Activated gamma-delta T cell treated with Interleukin-2 at 50 U/mL for 16 hours (primary cell): Measurements from ENCODE around the gene KCNQ2.

ENCODE experiments used
- DNase-seq: peaks from one replicate; pipeline ENCODE4 v3.0.0-alpha.2; 2020

The KCNQ2 gene

DNA sequence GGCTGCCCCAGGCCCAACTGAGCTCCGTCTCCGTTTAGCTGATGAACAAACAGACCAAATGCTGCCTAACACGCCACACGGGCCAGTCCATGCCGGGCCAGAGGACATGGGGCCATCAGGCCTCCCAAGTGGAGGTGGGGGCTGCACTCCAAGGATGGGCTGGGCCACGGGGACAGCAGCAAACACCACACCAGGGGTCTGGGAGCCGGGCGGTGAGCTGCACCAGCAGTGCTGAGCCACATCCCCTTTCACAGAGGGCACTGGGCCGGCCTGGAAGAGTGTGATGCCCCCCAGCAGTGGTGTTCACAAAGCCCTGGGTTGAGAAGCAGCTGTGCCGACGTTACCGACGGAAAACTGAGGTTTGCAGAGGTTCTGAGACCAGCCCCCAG, 2.7 kb downstream of the KCNQ2 start:
- no peak for DNase-seq

DNA sequence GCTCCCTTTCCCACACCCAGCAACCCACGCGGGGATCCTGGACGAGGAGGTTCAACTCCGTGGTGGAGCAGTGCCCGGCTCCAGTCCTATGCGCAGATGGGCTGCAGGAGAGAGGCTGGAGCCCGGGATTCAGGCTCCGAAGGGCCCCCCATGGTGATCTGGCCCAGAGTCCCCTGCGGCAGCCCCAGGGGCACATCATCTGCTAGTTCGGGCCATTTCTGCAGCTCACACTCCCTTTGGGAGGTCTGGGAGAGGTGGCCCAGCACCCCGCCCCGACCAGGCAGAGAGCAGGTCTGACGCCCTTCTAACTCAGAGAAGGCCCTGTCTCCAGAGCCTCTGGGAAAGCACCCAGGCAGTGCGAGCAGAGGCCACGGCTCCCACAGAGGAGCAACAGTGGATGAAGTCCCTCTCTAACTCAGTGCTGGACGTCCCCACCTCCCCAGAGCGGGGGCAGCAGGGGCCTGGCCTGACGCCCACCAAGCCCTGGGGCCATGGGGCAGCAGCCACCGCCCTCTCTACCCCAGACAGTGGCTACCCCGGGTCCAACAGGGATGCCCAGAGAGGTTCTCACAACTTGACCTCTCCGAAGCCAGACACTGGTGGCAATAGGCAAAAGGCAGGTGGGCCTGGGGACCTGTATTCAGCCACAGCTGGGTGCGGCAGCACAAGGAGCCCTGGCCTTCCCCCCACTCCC, 3.3 kb downstream of the KCNQ2 start:
- DNase-seq = no peak

DNA sequence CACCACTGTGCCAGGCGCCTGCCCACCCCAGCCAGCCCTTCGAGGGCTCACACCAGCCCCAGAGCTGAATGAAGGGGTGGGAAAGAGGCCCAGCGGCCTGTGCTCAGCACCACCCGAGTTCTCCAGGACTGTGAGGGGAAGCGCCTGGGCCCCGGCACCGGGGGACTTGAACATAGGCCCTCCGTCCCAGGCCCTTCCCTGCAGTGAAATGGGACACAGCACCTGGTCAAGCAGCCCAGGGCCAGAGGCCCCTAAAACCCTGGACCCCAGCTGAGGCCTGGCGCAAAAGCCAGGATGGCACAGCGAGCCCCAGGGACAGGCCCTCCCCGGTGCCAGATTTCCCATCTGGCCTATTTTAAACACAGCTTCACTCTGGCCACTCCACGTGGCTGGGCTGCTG, 4.0 kb downstream of the KCNQ2 start:
- DNase-seq = no peak

DNA sequence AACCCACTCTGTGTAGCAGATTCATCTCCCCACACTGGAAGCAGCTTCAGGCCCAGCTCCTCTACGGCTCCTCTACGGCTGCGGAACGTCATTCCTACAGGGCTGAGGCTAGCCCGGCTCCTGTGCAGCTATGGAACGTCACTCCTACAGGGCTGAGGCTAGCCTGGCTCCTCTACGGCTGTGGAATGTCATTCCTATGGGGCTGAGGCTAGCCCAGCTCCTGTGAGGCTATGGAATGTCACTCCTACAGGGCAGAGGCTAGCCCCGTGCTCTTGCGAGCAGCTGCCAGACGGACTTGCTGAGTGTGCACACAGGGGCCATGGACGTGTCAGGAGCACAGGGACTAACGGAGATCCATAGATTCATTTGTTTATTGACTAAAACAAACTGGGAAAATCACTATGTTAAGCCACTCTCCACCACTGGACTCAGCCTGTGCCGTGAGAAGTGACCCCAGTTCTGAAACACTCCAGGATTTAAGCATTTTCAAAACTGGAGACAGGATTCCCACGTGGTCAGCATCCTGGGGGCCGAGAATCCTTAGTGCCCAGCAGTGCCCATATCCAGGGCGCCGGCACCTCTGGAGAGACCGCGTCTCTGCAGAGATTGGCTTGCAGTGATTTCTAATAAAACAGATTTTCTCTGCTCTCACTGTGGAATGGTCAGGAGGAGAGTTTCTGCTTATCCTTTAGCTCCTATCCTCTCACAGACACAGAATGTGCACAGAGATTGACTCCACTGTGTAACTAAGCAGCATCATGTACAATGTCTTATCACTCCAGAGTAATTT, 5.0 kb downstream of the KCNQ2 start:
- DNase-seq = no peak

DNA sequence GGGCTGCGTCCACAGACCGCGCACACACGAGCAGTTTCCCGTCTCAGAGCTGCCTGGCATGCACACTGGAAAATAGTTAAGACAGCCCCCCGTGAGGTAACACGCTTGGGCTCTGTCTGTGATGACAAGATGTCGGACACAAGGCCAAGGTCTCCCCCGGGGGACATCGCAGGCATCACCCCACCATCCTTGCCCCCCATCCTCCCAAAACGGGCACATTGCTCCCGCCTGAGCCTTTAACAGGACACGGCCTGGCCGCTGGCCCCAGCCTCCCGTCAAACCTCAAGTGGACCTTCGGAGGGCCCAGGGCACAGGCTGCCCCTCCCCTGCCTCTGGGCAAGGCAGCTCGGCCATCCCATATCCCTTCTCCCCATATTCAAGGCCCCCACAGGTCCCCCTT, 5.6 kb downstream of the KCNQ2 start:
- no peak for DNase-seq

DNA sequence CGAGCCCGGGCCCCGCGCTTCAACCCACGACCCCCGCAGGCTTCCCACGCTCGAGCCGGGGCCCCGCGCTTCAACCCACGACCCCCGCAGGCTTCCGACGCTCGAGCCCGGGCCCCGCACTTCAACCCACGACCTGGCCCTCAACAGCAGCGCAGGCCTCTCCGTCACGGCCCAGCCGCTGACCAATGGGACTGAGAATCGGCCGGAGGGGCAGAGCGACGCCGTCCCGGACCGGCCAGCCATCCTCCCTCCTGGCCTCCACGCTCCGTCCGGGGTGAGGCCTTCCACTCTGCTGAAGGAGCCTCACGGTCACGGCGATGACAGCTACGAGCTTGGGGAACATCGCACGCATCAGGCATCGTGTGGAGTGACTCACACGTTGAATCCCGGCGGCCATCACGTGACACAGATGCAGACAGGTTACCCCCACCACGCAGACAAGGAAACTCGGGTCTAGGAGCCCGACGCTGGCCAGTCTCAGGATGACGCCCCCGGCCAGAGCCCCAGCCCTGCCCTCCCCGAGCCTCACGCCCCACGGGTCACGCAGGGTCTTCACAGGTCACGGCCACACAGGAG, 6.1 kb downstream of the KCNQ2 start:
- DNase-seq = no peak

DNA sequence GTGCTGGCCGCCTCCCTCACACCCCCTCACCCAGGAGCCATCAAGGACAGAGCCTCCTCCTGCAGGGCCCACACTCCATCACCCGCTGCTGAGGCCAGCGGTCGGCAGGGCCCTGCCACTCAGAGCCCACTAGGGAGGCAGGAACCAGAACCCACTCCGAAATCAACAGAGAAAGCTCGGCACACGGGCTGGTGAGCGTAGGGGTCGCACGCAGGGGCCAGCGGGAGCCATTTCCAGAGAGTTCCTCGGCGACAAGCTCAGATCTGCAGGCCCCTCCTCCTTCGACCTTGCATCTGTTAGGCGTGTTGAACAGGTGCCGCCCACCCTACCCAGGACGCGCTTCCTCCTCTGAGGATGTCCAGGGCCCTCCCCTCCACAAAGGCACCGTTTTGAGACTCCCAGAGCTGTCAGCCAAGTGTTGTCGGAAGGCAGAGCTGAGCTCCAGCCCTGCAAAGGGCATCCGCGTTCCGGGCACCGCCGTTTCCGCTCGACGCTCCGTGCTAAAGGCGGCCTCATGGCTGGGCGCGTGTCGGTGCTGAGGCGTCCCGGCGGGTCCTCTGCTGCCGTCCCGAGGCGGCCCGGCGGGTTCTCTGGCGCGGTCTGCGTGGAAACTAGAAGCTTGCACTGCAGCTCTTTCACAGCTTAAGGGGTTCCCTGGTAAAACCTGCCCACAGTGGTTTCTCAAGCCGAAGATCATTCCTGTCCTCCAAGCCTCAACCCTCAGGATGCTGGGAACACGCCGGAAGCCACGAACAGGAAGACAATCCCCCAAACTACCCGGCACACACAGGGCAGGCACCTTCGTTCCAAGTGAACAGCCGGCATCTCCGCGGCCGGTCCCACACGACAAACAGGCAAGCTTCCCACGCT, 6.8 kb downstream of the KCNQ2 start:
- no peak for DNase-seq

DNA sequence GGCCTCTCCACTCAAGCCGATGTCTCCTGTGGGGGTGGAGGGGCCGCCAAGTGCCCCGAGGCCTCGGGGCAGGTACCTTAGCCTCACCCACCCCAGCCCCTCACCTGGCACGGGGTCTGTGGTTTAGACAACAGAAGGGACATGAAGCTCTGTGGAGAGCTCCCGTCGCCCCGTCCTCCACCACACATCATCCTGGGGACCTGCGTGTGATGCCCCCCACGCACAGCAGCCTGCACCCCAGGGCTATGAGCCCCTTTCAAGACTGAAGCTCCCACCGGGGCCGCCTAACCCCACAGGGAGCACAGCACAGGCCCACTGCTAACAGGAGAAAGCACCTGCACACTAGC, 8.2 kb downstream of the KCNQ2 start:
- no peak for DNase-seq

DNA sequence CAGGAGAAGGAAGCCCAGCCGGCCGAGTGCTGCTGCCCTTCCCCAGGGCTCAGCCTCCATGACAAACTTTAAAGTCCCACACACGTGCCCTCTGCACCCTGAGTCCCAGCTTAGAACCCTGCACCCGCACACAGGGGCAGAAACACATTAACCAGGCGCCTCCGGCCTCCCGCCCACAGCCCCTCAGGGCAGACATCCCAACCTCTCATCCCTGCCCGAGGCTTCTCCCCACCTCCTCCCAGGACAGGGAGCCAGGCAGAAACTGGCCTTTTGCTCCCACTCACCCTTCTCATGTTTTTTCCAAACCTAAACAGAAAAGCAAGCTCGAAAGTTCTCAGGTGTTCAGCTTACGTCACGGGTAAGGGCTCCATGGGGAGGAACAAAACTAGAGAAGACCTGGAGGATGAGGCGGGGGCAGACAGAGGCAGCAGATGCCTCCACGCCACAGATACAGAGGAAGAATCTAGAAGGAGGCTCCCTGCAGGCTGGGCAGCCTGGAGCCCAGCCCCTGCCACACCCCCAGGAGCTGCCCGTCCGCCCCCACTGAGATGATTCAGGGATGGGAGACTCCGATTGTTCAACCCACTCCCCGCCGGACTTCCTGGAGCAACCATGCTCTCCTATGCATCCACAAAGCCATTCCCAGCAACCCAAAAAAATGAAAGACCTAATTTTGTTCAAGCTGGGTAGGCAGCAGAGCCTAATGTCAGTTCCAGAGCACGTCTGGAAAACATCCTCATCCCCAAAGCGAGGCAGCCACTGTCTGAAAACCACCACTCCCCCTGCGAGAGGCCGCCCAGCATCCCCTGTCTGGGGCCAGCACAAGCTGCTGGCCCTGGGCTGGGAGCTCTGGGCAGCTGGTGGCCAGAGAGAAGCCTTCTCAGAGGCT, 8.8 kb downstream of the KCNQ2 start:
- no peak for DNase-seq

DNA sequence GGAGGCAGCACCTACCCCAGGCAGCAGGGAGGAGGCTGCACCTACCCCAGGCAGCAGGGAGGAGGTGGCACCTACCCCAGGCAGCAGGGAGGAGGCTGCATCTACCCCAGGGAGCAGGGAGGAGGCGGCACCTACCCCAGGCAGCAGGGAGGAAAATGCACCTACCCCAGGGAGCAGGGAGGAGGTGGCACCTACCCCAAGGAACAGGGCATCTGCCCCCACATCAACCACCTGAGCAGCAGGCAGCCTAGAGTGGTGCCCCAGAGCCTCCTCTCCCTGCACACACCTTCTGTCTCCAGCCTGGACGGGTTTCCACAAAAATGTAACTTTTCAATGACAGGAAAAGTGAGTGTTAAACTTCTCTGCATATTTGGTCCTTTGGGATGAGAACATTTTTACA, 10.2 kb downstream of the KCNQ2 start:
- no peak for DNase-seq

DNA sequence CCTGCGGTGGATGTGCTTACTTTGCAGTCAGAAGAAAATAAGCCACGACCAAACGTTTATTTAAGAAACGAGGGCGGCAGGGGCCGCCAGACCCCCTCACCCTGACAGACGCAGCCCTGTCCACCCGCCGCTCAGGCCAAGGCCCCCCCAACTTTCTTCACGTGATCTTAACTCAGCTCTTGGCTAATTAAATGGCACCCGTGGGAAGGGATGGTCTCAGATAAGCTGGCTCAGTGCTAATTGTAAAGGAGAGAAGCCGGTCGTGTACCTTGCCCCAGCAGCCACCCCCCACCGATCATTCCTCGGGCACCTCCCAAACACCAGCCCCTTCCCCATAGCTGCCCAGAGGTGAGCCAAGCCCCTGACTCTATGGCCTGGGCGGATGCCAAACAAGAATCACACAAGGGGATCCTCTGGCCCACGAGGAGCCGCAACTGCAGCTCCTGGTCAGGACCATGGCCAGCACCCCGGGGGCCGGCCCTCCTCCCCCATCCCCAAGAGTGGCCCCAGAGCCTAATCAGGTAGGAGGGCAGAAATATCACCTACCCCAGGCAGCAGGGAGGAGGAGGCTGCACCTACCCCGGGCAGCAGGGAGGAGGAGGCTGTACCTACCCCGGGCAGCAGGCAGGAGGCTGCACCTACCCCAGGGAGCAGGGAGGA, 11.2 kb downstream of the KCNQ2 start:
- no peak for DNase-seq

DNA sequence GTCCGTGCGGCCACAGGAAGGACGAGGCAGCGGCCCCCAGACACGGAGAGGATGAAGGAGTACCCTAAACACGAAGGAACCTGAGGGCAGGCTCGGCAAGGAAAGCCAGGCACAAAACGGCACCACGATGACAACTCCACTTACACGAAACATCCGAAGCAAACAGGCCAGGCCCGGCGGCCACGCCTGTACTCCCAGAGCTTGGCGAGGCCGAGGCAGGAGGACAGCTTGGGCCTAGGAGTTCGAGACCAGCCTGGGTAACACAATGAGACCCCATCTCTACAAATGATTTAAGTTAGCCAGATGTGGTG, 13.4 kb downstream of the KCNQ2 start:
- DNase-seq = no peak

DNA sequence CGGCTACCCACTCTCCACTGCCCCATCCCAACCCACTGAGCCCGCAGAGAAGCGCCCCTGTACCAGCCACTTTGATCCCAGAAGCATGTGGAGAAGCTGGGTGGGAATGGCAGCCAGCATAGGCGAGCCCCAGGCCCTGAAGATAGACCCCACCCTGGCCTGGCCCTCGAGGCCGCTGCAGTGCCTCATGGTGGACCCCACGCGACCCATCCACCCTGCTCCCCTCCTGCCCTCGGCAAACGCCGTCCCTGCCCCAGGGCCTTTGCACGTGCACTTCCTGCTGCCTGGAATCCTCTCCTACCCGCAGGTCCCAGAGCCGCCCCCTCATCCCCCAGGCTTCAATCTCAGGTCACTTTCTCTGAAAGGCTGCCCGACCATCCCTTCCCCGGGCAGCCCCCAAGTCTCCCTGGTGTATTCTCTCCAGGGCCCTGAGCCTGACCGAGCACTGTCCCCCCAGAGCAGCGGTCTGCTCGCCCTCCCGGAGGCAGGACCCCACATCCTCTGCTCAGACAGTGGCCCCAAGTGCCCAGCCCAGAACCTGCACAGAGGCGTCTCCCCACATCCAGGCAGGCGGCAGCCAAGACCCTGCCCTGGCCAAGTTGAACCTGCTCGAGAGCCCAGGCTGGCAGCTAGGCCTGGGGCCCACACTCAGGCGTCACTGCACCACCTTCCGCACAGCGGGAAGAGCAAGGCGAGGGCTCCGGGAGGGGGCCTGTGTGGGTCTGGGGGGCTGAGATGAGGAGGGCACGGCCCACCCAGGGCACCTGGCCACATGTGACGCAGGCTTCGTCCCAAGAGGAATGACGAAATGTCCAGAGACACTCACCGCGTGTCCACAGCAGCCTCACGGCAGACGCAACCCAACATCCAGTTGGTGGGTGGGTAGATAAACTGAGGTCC, 14.0 kb downstream of the KCNQ2 start:
- no peak for DNase-seq

DNA sequence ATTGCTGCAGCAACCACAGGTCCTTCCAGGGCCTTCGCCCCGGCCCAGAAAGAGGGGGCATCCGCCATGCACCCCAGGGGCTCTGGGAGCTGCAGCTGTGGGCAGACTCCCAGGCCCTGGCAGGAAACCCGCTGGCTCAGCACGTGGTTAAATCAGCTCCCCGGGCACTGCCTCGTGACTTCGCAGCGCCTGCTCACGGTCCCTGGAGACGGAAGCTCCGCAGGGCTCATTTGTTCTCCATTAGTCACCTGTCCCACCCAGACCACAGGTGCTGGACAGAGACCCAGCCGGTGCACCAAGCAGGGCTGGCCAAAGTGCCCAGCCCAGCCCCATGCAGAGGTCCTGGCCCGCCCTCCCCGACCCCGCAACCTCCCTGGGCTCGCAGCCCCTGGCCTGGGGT, 14.7 kb downstream of the KCNQ2 start:
- DNase-seq = no peak

DNA sequence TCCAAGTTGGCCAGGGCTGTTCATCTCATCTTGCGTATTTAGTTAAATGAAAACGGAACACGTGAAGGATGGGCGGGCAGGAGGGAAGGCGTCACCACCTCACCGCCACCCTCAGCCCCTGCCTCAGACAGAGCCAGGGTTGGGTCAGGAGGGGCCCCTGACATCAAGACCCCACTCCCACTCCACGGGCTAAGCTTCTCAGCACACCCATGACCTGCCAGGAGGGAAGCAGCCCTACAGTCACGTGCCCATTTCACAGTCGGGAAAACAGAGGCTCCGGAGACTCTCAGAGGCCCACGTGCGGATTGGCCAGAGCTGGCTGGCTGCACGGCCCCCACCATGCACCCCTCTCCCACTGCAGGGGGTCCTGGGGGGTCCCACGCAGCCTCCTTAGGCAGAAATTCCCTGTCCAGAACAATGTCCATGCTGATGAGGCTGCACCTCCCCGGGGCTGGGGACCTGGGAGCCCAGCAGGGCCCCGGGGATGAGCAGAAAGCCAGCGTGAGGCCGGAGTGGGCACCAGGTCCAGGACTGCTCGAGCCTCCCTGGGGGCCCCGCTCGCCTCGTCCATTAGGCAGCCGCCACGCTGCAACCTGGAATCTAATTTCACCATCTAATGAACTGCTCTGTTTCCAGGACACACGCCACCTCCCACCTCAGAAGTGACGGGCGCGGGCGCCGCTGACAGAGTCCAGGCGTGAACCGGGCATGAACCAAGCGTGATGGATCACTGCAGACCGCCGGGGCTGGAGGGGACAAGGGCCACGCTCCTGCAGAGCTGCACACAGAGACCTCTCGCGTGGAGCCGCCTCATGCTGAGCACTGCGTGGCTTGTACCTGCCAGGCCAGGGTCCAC, 15.8 kb downstream of the KCNQ2 start:
- DNase-seq = no peak

DNA sequence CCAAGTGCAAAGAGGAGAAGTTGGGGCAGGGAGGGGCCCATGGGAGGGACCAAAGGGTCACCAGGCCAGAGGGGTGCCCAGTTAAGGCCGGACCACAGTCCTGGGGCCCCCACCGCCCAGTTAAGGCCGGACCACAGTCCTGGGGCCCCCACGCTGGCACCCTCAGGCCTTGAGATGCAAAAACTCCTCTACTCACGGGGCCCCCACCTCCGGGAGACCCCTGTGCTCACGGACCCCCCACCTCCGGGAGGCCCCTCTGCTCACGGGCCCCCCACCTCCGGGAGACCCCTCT, 16.9 kb downstream of the KCNQ2 start:
- no peak for DNase-seq

DNA sequence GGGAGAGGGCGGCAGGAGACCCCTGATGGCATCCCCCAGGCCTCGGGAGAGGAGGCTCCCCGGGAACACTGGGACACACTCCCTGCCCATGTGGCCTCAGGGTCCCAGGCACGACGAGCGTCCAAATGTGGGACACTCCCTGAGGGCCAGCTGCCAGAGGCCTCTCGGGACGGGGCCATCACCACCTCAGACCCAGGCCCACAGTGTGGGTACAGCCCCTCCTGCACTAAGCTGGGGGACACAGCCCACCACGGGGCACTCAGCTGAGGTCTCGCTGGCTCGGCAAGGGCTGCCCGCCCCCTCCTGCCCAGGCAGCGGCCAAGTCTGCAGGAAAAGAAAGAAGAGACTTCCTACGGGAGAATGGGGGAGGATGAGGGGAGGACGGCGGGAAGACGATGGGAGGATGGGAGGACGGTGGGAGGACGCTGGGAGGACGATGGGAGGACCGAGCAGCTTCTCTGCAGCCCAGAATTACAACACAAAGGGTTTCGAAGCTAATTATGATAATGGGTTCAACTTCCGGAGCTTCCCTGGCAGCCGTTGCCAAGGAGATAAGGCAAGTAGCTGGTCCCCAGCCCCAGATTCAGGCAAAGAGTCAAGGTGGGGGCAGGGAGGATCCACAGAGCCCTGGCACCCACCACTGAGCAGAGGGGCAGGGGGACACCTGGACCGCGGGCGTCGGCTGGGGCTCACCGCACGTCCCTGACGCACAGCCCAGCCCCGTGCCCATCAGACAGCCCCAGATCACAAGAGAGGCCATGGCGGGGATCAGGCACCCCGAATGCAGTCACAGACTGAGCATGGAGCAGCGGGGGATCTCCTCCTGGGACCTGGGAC, 17.5 kb downstream of the KCNQ2 start:
- no peak for DNase-seq

DNA sequence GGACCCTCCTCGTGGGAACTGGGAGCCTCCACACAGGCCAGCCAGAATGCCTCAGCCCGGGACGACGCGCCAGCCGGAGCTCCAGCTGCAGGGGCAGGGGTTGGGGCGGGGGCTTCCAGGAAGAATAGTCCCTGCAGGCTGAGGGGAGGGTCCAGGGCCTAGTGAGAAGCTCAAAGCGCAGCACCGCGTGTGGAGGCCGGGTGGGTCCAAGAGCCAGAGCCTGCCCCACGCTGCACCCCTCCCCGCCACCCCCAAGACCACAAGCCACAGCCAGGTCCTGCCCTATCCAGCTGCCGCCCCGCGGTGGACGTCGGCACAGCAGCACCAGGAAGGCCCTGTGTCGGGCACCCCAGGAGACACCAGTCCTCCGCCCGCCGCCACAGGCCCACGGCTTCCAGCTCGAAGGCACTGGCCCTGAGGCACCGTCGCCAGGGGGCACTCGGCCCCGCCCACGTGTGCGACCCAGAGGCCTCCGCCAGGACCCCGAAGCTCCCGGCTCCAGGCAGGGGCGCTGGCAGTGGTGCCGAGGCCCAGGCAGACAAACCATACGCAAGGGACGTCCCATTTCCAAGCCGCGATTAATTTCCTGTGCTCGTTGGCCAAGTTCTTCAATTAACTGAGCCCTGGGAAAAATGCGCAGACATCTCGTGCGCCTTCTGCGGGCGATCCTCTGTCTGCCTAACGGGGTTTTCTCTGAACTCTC, 19.5 kb downstream of the KCNQ2 start:
- peak; percentile 22 for DNase-seq

DNA sequence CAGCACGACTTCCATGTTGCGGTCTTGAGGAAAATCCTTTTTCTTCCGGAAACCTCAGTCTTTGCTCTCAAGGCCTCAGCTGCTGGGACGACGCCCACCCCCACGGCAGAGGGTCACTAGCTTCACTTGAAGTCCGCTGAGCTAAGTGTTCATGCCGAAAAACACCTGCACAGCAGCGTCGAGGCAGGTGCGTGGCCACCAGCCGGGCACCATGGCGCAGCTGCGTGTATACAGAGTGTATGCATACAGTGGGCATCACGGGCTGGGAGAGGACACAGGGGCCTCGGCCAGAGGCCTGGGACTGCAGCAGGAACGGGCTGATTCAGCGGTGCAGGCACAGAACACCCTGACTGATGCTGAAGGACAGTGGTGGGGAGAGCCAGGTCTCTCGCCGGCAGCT, 20.1 kb downstream of the KCNQ2 start:
- no peak for DNase-seq
